Lung (tissue), 12 donors: ENCODE measurements around the gene PDK4. TPM values are rescaled to one million over a fixed set of nuclear protein-coding genes. Genes with fewer than 3 reads are reported as not detected.

Experiments
- ATAC-seq: fragments of 200-7000 bp; cut with Tn5 transposase; one replicate; pipeline ENCODE4 v1.9.1; 2020; ENCODE audit warnings: moderate number of reproducible peaks; ENCODE audit not compliant: insufficient read depth, low FRiP score
- DNase-seq, 3 donors: peaks; one replicate each; pipeline ENCODE4 v3.0.0-alpha.2; 2013 to 2017
- H3K27ac ChIP-seq, 2 donors: one replicate each; pipeline ENCODE4 v1.5.1; 2013; ENCODE audit warnings: mild to moderate bottlenecking in 2 of 2, moderate library complexity in 2 of 2, control low read depth in 1 of 2, inconsistent platforms in 1 of 2, low read depth in 1 of 2, low read length in 1 of 2
- H3K27me3 ChIP-seq, 3 donors: one replicate each; pipeline ENCODE4 v1.5.1; 2013; ENCODE audit warnings: low read length in 2 of 3; ENCODE audit not compliant: control insufficient read depth in 3 of 3, insufficient read depth in 3 of 3
- H3K36me3 ChIP-seq, 4 donors: one replicate each; pipeline ENCODE4 v1.5.1; 2013; ENCODE audit warnings: low read length in 4 of 4, mild to moderate bottlenecking in 1 of 4, moderate library complexity in 1 of 4; ENCODE audit not compliant: control insufficient read depth in 4 of 4, insufficient read depth in 4 of 4
- H3K4me1 ChIP-seq, 5 donors: one replicate each; pipeline ENCODE4 v1.5.1; 2013; ENCODE audit warnings: low read length in 5 of 5, mild to moderate bottlenecking in 2 of 5, moderate library complexity in 1 of 5; ENCODE audit not compliant: control insufficient read depth in 5 of 5, insufficient read depth in 5 of 5
- H3K4me3 ChIP-seq: one replicate; pipeline ENCODE4 v1.5.1; 2013; ENCODE audit warnings: mild to moderate bottlenecking, control low read depth, moderate library complexity
- H3K9ac ChIP-seq, 2 donors: one replicate each; pipeline ENCODE4 v1.5.1; 2013; ENCODE audit warnings: low read length in 2 of 2, control low read depth in 1 of 2; ENCODE audit not compliant: insufficient read depth in 1 of 2
- H3K9me3 ChIP-seq, 4 donors: one replicate each; pipeline ENCODE4 v1.5.1; 2013; ENCODE audit warnings: low read length in 3 of 4, mild to moderate bottlenecking in 1 of 4, moderate library complexity in 1 of 4; ENCODE audit not compliant: control insufficient read depth in 4 of 4, insufficient read depth in 3 of 4
- CTCF ChIP-seq: IDR thresholded peaks from 2 replicates; pipeline ENCODE4 v1.5.1; 2012; ENCODE audit warnings: mild to moderate bottlenecking; ENCODE audit errors: control extremely low read depth, extremely low read depth
- WGBS, 2 donors: extraction: QIAGEN DNeasy Blood & Tissue Kit; methylation state at CpG; one replicate each; pipeline ENCODE4 v1.1.7; 2013; 5-methylcytosine and 5-hydroxymethylcytosine counted together
- polyA plus RNA-seq, 2 donors: library from polyadenylated mRNA; stranded (reverse); fragments of 200-250 nt; gene quantifications; one replicate each; pipeline ENCODE4 v1.2.1, GENCODE V29; 2013
- total RNA-seq, 2 donors: library from RNA; depleted of rRNA in 1 of 2; stranded (reverse); fragments of >200 nt in 1 of 2; gene quantifications; one replicate each; pipeline ENCODE4 v1.2.1, GENCODE V29; 2014 to 2021
- donor health status: control.
- donor health status: control.
- donor health status: Bipolar disorder and iron deficiency.
- donor health status: healthy.
- donor health status: DM: yes; HTN: yes; CAD: no.

The PDK4 gene
- total and polyA plus RNA-seq, 4 donors, result 20.1 to 86.9 (median 35.1) TPM

DNA sequence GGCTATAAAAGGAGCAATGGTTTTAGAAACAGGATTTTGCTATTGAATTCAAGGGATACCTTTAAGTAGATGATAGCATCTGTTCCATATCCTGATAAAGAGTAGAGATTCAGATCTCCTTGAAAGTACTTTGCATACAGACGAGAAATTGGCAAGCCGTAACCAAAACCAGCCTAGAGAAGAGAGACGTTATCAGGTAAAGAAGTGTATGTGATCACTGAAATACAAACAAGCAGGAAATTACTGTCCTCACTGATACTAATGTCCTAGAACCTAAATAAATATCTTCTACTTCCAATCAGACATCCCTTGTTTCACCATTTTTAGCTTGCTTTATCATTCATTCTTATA lies 9.4 kb downstream of the PDK4 start:
- H3K9me3 ChIP-seq, result no peaks in the 10 kb centered on the region
- peak overlapping the region in 1 of 2 donors; percentile 21 for H3K27ac ChIP-seq
- peaks cover 18 to 44% (median 33%) of the 10 kb centered on the region in 4 donors for H3K36me3 ChIP-seq
- DNase-seq (no peak), ATAC-seq (no peak)
- WGBS, 2 donors, result 76 to 82% methylated on average over 3 of the region's 3 CpGs
- H3K9ac ChIP-seq, result no peak overlapping the region
- H3K27me3 ChIP-seq, result no peaks in the 10 kb centered on the region
- H3K4me3 ChIP-seq, result no peak overlapping the region
- peaks cover 0 to 11% (median 6%) of the 10 kb centered on the region in 5 donors for H3K4me1 ChIP-seq
- TF ChIP-seq CTCF, result no peak

GRCh38 chr7:95585426-95585789 lies 10.9 kb downstream of the PDK4 start:
- TF ChIP-seq CTCF, result no peak
- 69 to 81% methylated on average over 3 of the region's 3 CpGs for WGBS, 2 donors
- H3K36me3 ChIP-seq, result peaks cover 13 to 39% (median 33%) of the 10 kb centered on the region in 4 donors

DNA sequence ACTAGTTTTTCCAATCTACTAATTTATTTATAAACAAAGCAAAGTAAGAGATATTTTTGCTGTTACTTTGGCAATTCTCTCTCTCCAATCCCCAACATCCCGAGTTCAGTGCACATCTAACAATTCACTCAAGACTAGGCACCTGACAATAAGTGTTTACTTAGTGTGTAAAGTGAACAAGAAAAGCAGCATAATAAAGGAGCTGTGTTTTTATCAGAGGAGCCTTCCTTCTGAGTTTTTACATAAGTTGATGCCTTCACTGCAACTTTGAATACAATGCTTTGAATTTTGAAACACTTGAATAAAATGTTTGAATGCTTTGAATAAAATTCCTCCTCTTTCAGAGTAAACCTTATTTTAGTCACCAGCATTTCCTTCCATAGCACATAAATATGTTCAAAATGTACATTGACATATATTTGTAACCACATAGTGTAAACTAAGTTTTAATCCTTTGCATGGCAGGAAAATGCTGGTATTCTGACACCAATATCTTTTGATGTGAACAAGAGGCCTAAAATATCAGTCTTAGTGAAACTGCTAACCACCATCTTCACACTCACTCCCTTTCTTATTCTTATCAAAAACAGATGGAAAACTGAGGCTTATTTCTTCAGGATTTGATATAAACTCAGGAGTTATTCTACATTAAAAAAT lies 11.4 kb downstream of the PDK4 start:
- ATAC-seq, result no peak
- DNase-seq, result peak in 2 of 3 donors; percentile 32 to 40
- TF ChIP-seq CTCF, result no peak
- Histone ChIP-seq H3K36me3 (peaks cover 13 to 38% (median 32%) of the 10 kb centered on the region in 4 donors), H3K9ac (no peak overlapping the region), H3K4me1 (peaks cover 0 to 3% (median 2%) of the 10 kb centered on the region in 5 donors), H3K27me3 (no peaks in the 10 kb centered on the region), H3K27ac (no peak overlapping the region), H3K9me3 (no peaks in the 10 kb centered on the region), H3K4me3 (no peak overlapping the region)
- 51 to 69% methylated on average over 1 of the region's 1 CpG for WGBS, 2 donors

More at GRCh38 chr7:95585426-95585789, 10.9 kb downstream of the PDK4 start:
- Histone ChIP-seq H3K4me1 (peaks cover 0 to 4% (median 3%) of the 10 kb centered on the region in 5 donors), H3K9ac (no peak overlapping the region), H3K27me3 (no peaks in the 10 kb centered on the region), H3K27ac (peak overlapping the region in 1 of 2 donors; percentile 49), H3K4me3 (no peak overlapping the region), H3K9me3 (no peaks in the 10 kb centered on the region)
- ATAC-seq (no peak), DNase-seq (no peak)
